ENCODE measurements around the gene GTPBP10.

GTPBP10 gene

GRCh38 chr7:90402785-90403173, 56.3 kb downstream of the GTPBP10 start:
- DNase-seq (ENCODE audit: extremely low read depth, low read depth): no peak
- no peak for TF ChIP-seq CTCF (IDR thresholded peaks at IDR 0.05; ENCODE audit: low read depth, low read length)

GRCh38 chr7:90403174-90404113, 56.9 kb downstream of the GTPBP10 start, which contains the start of gene CLDN12:
CLDN12 (plus strand) TSS chr7:90403461; CDS start chr7:90412677, 9,216 bp downstream.
- DNase-seq (ENCODE audit: extremely low read depth, low read depth): peak; percentile 91
- TF ChIP-seq CTCF (IDR thresholded peaks at IDR 0.05; ENCODE audit: low read depth, low read length): no peak

- no peak for DNase-seq (ENCODE audit: extremely low read depth, low read depth)
- TF ChIP-seq CTCF (IDR thresholded peaks at IDR 0.05; ENCODE audit: low read depth, low read length): no peak
These were observed 58.3 kb downstream of the GTPBP10 start for GRCh38 chr7:90404777-90405176.

- no peak for DNase-seq (ENCODE audit: extremely low read depth, low read depth)
- TF ChIP-seq CTCF (IDR thresholded peaks at IDR 0.05; ENCODE audit: low read depth, low read length): no peak
These were observed 60.9 kb downstream of the GTPBP10 start for GRCh38 chr7:90407484-90407821.

- no peak for DNase-seq (ENCODE audit: extremely low read depth, low read depth)
These were observed 61.6 kb downstream of the GTPBP10 start for GRCh38 chr7:90408142-90408541.

GRCh38 chr7:90409667-90410066, 63.2 kb downstream of the GTPBP10 start:
- no peak for DNase-seq (ENCODE audit: extremely low read depth, low read depth)
- no peak for TF ChIP-seq CTCF (IDR thresholded peaks at IDR 0.05; ENCODE audit: low read depth, low read length)

More at GRCh38 chr7:90408142-90408541, 61.6 kb downstream of the GTPBP10 start:
- no peak for TF ChIP-seq CTCF (IDR thresholded peaks at IDR 0.05; ENCODE audit: low read depth, low read length)

GRCh38 chr7:90411510-90411909, 65.0 kb downstream of the GTPBP10 start:
- no peak for DNase-seq (ENCODE audit: extremely low read depth, low read depth)
- TF ChIP-seq CTCF (IDR thresholded peaks at IDR 0.05; ENCODE audit: low read depth, low read length): no peak

Data from AG09319 (cell line).